ENCODE measurements around the gene DIAPH3.

Gene DIAPH3

DNA sequence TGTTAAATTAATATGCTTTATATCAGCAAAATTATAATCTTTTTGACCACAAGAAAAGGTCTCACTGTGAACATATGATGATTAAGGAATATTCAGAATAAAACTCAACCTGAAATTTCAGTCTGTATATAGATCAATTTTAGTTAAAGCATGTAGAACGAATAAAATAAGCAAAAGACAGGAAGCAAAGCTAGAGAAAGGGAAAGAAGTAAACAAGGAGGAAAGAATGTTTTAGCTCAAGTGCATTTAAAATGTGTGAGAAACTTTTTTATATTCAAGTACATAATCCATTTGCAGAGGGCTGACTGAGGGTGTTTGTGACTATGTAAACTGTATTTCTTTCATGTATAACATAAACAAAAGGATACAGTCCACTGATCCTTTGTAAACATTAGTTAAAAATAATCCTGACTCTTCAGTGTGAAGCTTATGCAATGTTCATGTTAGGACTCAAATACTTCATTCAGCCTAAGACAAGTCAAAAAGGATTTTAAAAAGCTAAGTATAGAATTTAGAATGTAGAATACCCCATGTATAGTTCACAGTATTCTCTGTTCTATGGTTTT is 472.1 kb downstream of the DIAPH3 start:
- no peak for DNase-seq

- DNase-seq, result no peak
Observed at GRCh38 chr13:59690857-59691500, 472.7 kb downstream of the DIAPH3 start.

DNA sequence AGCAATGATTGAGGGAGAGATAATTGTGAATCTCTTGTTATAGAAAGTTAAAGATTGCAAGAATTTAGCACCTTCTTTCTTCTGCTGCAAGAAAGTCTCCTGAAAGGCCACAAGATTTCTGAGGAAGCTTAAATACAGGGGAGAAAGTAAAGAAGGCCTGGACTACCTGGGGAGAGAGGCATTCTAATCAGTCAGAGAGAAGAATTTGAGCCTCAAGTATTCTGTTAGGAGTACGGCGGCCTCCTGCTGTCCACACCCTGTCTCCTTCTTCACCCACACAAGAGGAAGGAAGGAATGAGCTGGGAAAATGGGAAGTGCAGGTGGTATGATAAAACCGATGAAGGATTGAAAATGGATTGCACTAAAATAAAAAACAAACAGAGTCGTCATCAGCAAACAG is 474.7 kb downstream of the DIAPH3 start:
- DNase-seq, result no peak

- DNase-seq, result no peak
Observed at GRCh38 chr13:59686798-59687394, 476.8 kb downstream of the DIAPH3 start.

- no peak for DNase-seq
Observed at GRCh38 chr13:59684105-59684504, 479.6 kb downstream of the DIAPH3 start.

GRCh38 chr13:59681636-59682311 is 482.0 kb downstream of the DIAPH3 start:
- DNase-seq, result no peak

- no peak for DNase-seq
Observed at GRCh38 chr13:59680429-59681024, 483.2 kb downstream of the DIAPH3 start.

- no peak for DNase-seq
Observed at GRCh38 chr13:59679254-59679653, 484.5 kb downstream of the DIAPH3 start.

DNA sequence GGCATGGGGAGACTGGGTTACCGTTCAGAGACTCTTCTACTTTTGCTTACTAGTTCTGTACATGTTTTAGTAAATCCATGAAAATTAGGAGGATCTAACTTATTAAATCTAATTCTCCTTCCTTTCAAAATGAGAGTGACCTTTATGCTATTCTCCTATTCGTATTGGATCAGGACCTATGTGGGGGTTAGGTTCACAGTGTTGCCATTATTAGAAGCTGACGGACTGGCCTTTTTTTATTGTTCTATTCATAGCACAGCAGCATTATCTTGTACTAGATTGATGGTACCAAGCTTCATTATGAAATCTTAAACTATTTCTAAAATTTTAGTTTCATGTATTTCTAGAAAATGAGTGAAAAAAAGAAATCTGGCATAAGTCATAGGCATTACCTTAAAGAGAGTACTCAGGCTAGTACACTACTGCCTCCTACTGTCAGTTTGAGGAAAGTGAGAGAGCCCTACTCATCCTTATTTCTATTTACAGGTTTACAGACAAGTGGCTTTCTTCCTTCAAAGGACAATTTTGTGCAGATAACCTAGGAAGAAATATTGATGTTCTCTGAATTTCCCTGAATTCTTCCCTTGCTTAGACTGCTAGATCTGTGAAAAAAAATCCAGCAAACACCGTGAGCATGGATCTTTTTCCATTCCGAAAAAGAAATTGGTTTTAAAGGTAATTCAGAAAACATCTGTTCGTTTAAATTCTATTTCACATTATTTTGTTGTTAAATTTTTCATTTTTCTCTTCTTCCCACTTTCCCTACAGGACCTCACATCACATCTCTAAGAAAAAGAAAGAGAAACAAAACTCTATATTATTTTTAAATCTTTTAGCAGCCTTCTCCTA is 485.5 kb downstream of the DIAPH3 start:
- DNase-seq, result no peak

DNA sequence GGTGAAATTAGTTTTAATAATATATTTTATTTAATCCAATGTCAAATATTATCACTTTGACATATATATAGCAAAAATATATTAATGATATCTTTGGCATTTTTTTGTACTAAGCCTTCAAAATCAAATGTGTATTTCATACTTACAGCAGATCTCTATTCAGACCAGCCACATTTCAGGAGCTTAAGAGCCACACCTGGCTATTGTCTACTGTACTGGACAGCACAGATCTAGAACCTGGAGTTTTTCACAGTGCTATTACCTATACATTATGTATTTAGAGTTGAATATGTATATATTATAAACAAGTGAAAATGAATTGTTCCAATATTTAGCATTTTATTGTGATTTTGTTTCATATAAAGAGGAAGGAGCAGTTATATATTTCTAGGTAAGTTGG is 486.3 kb downstream of the DIAPH3 start:
- DNase-seq, result no peak

GRCh38 chr13:59674616-59675015 is 489.1 kb downstream of the DIAPH3 start:
- DNase-seq, result no peak

DNA sequence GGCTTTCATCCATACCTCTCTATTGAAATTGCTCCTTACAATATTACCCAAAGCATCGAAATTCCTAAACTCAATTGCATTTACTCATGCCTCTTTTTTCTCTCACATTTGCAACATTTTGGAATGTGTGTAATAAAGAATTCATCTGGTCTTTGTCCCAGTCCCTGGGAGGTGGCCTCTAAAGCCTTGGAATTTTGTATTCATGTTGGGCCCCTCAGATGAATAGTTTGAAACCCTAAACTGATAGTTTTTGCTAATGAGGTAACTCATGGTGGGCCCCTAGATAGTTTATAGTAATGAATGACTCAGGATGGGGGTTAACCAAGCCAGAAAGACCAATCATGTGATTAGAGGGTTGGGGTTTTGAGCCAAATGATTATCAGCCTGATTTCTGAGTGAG is 490.4 kb downstream of the DIAPH3 start:
- DNase-seq, result no peak

GRCh38 chr13:59672445-59672844 is 491.3 kb downstream of the DIAPH3 start:
- DNase-seq, result no peak

- no peak for DNase-seq
Observed at GRCh38 chr13:59671881-59672280, 491.8 kb downstream of the DIAPH3 start.

DNA sequence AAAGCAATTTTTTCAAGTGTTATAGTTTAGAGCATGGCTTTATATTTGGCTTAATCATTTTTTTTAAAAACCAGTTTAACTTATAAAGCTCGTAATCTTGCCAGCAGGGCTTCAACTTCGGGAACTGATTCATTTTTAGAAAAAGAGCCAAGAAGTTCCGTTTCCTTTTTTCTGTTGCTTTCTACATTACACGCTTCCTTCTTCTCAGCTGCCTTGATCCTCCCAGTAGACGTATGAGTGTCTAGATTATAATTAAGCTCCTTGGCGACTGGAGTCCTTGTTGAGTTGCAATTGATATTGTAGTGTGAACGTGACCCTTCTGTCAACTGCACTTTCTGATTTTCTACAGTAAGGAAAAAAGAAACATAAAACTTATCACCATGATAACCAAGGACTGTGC is 497.2 kb downstream of the DIAPH3 start:
- no peak for DNase-seq

DNA sequence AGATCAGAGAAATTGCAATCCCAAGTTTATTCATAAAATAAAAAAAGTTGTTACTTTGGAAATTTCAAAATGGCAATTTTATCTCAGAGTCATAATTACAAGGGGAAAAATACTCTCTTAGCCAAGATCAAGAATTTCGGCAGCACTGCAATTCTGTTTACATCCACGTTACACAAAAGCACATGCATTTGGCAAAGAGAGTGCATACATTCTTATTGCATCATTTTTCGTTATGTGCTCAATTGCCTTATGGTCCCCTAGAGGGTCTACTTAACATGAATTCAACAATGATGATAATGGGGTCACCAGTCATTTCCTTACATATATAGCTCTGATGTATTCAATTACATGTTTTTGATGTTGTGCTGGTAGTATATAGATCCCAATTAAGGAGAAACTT is 498.0 kb downstream of the DIAPH3 start:
- DNase-seq, result no peak

GRCh38 chr13:59665184-59665583 is 498.5 kb downstream of the DIAPH3 start:
- DNase-seq, result no peak

DNA sequence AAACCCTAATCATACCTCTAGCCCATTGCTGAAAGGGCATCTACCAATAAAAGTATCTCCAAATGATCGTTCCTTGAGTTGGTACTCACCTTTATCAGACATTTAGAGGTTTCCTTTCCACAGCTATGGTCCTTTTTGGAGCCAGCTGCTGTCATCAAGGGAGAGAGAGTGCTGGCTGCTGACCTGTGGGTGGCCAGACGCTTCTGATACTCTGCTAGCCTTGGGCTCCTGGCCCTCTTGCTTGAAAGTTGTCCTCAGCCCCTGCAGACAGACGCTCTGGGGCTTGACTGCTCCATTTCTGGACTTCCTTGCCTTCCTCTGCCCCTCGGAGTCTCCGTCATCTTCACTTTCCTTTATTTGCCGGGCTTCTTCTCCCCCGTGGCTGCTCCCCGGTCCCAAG is 499.1 kb downstream of the DIAPH3 start:
- DNase-seq, result no peak

GRCh38 chr13:59663707-59664106 is 500.0 kb downstream of the DIAPH3 start:
- DNase-seq, result no peak

- DNase-seq, result no peak
Observed at GRCh38 chr13:59660582-59660981, 503.1 kb downstream of the DIAPH3 start.

- no peak for DNase-seq
Observed at GRCh38 chr13:59659981-59660380, 503.7 kb downstream of the DIAPH3 start.

DNA sequence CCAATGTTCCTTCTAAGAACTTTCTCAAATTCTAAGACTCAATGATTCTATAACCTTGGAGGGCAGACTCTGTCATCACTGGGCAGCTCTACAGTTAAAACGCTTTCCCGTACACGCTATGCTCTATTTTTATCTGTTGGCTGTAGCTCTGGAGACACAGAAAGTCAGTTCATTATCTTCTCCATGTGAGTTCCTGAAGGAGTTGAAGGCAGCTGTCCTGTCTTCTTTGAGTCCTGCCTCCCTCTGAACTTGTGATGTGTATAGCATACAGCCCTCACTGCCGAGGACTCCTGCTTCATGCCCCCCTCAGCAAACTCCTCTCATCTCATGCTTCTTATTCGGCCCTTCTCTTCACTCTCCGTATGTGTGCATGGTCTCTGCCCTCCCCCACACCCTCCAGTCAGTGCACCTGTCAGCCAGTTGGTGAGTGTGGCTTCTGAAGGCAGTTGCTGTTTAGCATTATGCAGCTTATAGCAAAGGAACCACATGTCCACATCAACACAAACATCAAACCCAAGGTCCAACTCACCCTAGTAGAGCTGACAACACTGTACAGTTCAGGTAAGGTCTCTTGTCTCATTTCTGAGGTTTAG is 504.9 kb downstream of the DIAPH3 start:
- no peak for DNase-seq
